ENCODE results near the gene HDAC4.

DNA sequence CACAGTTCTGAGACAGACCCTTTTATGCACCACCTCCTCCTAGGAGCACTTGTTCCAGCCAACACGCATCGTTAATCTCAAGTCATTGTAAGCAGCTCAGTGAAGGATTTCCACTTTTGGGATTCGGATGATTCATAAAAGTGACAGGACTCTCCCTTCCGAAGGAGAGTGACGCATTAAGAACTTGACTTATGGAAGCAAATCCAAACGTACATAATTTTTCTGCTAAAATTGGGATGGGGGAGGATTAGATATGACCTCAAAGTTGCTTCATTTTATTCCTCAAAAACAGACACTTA, 387.2 kb downstream of the HDAC4 start:
- TF ChIP-seq, protein P1, sequence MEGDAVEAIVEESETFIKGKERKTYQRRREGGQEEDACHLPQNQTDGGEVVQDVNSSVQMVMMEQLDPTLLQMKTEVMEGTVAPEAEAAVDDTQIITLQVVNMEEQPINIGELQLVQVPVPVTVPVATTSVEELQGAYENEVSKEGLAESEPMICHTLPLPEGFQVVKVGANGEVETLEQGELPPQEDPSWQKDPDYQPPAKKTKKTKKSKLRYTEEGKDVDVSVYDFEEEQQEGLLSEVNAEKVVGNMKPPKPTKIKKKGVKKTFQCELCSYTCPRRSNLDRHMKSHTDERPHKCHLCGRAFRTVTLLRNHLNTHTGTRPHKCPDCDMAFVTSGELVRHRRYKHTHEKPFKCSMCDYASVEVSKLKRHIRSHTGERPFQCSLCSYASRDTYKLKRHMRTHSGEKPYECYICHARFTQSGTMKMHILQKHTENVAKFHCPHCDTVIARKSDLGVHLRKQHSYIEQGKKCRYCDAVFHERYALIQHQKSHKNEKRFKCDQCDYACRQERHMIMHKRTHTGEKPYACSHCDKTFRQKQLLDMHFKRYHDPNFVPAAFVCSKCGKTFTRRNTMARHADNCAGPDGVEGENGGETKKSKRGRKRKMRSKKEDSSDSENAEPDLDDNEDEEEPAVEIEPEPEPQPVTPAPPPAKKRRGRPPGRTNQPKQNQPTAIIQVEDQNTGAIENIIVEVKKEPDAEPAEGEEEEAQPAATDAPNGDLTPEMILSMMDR (IDR thresholded peaks at IDR 0.05), result no peak
- no peak for TF ChIP-seq POLR2A (IDR thresholded peaks at IDR 0.05)
- TF ChIP-seq EP300 (IDR thresholded peaks at IDR 0.05), result no peak

All from tibial nerve (tissue), 4 donors.